ENCODE results near the gene SLC16A13.

GRCh38 chr17:7058831-7059447, 23.1 kb downstream of the SLC16A13 start:
- no peak for TF ChIP-seq POLR2A (IDR thresholded peaks at IDR 0.05)
- TF ChIP-seq, protein P1, sequence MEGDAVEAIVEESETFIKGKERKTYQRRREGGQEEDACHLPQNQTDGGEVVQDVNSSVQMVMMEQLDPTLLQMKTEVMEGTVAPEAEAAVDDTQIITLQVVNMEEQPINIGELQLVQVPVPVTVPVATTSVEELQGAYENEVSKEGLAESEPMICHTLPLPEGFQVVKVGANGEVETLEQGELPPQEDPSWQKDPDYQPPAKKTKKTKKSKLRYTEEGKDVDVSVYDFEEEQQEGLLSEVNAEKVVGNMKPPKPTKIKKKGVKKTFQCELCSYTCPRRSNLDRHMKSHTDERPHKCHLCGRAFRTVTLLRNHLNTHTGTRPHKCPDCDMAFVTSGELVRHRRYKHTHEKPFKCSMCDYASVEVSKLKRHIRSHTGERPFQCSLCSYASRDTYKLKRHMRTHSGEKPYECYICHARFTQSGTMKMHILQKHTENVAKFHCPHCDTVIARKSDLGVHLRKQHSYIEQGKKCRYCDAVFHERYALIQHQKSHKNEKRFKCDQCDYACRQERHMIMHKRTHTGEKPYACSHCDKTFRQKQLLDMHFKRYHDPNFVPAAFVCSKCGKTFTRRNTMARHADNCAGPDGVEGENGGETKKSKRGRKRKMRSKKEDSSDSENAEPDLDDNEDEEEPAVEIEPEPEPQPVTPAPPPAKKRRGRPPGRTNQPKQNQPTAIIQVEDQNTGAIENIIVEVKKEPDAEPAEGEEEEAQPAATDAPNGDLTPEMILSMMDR (IDR thresholded peaks at IDR 0.05), result no peak

Measured in ovary (tissue), 3 donors.